Measurements from ENCODE around the gene LRMDA.

The LRMDA gene

GRCh38 chr10:75806186-75806585 lies 374.8 kb downstream of the LRMDA start:
- Histone ChIP-seq H3K4me1 (ENCODE audit: low read depth, poor library complexity, severe bottlenecking) (no peaks in the 10 kb centered on the region), H3K27ac (no peak overlapping the region), H3K4me3 (IDR thresholded peaks at IDR 0.05; ENCODE audit: insufficient read depth, low read depth, low read length) (no peak overlapping the region), H2AFZ (ENCODE audit: low read depth) (no peak overlapping the region), H3K79me2 (ENCODE audit: insufficient read depth, low read depth) (no peaks in the 10 kb centered on the region), H3K36me3 (ENCODE audit: insufficient read depth) (no peaks in the 10 kb centered on the region), H3K4me2 (no peak overlapping the region), H3K27me3 (ENCODE audit: insufficient read depth, low read depth) (no peaks in the 10 kb centered on the region), H3K9ac (no peak overlapping the region), H4K20me1 (ENCODE audit: insufficient read depth) (no peaks in the 10 kb centered on the region)
- TF ChIP-seq, protein P1, sequence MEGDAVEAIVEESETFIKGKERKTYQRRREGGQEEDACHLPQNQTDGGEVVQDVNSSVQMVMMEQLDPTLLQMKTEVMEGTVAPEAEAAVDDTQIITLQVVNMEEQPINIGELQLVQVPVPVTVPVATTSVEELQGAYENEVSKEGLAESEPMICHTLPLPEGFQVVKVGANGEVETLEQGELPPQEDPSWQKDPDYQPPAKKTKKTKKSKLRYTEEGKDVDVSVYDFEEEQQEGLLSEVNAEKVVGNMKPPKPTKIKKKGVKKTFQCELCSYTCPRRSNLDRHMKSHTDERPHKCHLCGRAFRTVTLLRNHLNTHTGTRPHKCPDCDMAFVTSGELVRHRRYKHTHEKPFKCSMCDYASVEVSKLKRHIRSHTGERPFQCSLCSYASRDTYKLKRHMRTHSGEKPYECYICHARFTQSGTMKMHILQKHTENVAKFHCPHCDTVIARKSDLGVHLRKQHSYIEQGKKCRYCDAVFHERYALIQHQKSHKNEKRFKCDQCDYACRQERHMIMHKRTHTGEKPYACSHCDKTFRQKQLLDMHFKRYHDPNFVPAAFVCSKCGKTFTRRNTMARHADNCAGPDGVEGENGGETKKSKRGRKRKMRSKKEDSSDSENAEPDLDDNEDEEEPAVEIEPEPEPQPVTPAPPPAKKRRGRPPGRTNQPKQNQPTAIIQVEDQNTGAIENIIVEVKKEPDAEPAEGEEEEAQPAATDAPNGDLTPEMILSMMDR (conservative IDR thresholded peaks at IDR 0.05; ENCODE audit: low read depth, low read length): no peak

DNA sequence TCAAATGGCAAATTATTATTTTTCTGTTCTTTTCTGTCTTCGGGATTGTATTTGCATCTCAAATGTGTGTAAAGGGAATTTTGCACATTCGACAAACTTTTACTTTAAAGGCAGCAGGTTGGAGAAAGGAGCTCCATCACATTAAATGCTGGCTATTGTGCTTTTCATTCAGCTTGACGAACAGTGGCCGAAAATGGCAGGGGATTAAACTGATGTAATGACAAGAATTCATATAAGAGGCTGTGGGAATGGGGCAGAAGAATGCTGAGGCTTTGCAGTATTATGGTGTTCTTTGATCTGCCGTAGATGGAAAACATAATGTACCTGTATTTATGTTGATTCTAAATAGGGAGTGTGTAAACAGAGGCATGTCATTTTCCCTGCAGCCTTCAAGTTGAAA lies 376.0 kb downstream of the LRMDA start:
- H3K36me3 ChIP-seq (ENCODE audit: insufficient read depth): no peaks in the 10 kb centered on the region
- no peak overlapping the region for H3K9ac ChIP-seq
- no peak overlapping the region for H2AFZ ChIP-seq (ENCODE audit: low read depth)
- H3K79me2 ChIP-seq (ENCODE audit: insufficient read depth, low read depth): no peaks in the 10 kb centered on the region
- TF ChIP-seq, protein P1 (conservative IDR thresholded peaks at IDR 0.05; ENCODE audit: low read depth, low read length): no peak
- no peak overlapping the region for H3K4me3 ChIP-seq (IDR thresholded peaks at IDR 0.05; ENCODE audit: insufficient read depth, low read depth, low read length)
- H3K4me2 ChIP-seq: no peak overlapping the region
- no peak overlapping the region for H3K27ac ChIP-seq
- H3K27me3 ChIP-seq (ENCODE audit: insufficient read depth, low read depth): no peaks in the 10 kb centered on the region
- no peaks in the 10 kb centered on the region for H4K20me1 ChIP-seq (ENCODE audit: insufficient read depth)
- H3K4me1 ChIP-seq (ENCODE audit: low read depth, poor library complexity, severe bottlenecking): no peaks in the 10 kb centered on the region

- Histone ChIP-seq H3K79me2 (ENCODE audit: insufficient read depth, low read depth) (no peaks in the 10 kb centered on the region), H3K27me3 (ENCODE audit: insufficient read depth, low read depth) (no peaks in the 10 kb centered on the region), H3K27ac (no peak overlapping the region), H3K4me2 (no peak overlapping the region), H3K9ac (no peak overlapping the region), H3K4me1 (ENCODE audit: low read depth, poor library complexity, severe bottlenecking) (no peaks in the 10 kb centered on the region), H3K4me3 (IDR thresholded peaks at IDR 0.05; ENCODE audit: insufficient read depth, low read depth, low read length) (no peak overlapping the region), H4K20me1 (ENCODE audit: insufficient read depth) (no peaks in the 10 kb centered on the region), H2AFZ (ENCODE audit: low read depth) (no peak overlapping the region), H3K36me3 (ENCODE audit: insufficient read depth) (no peaks in the 10 kb centered on the region)
- TF ChIP-seq, protein P1 (conservative IDR thresholded peaks at IDR 0.05; ENCODE audit: low read depth, low read length): no peak
Observed at GRCh38 chr10:75809003-75809402, 377.6 kb downstream of the LRMDA start.

DNA sequence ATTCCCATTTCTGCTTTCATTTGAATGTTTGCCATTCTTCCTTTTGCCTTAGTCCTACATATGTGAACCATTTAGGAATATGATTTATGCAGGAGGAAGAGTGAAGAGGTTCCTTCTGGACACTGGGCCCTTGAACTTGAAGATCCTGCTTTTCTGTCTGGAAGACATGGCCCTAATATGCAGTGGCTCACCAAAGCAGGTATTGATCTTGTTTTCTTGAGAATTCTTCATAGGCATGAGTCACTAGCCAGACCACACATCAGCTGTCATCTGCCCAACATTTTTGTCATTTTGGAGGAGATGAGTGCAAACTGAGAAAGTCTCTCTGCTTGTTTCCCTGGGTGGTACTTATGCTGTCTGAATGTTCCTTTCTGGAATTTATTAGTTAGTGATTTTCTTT lies 382.6 kb downstream of the LRMDA start:
- Histone ChIP-seq H3K9ac (no peak overlapping the region), H3K27ac (no peak overlapping the region), H3K4me2 (no peak overlapping the region), H3K79me2 (ENCODE audit: insufficient read depth, low read depth) (no peaks in the 10 kb centered on the region), H4K20me1 (ENCODE audit: insufficient read depth) (no peaks in the 10 kb centered on the region), H3K4me3 (IDR thresholded peaks at IDR 0.05; ENCODE audit: insufficient read depth, low read depth, low read length) (no peak overlapping the region), H3K4me1 (ENCODE audit: low read depth, poor library complexity, severe bottlenecking) (no peaks in the 10 kb centered on the region), H3K36me3 (ENCODE audit: insufficient read depth) (no peaks in the 10 kb centered on the region), H3K27me3 (ENCODE audit: insufficient read depth, low read depth) (no peaks in the 10 kb centered on the region), H2AFZ (ENCODE audit: low read depth) (no peak overlapping the region)
- TF ChIP-seq, protein P1 (conservative IDR thresholded peaks at IDR 0.05; ENCODE audit: low read depth, low read length): no peak
